ENCODE results near the gene TNFRSF4.
"Not testable (repeated sequence)": the region's sequence is repeated elsewhere in the genome, so short reads cannot be mapped to it uniquely, and the experiment has no call there.

TNFRSF4 gene

GRCh38 chr1:1182491-1183220 lies 31.3 kb downstream of the TNFRSF4 start:
- DNase-seq (ENCODE audit: low spot score): no peak

GRCh38 chr1:1181938-1182410 lies 32.0 kb downstream of the TNFRSF4 start:
- no peak for DNase-seq (ENCODE audit: low spot score)

GRCh38 chr1:1181129-1181937 lies 32.6 kb downstream of the TNFRSF4 start:
- DNase-seq (ENCODE audit: low spot score): no peak

DNA sequence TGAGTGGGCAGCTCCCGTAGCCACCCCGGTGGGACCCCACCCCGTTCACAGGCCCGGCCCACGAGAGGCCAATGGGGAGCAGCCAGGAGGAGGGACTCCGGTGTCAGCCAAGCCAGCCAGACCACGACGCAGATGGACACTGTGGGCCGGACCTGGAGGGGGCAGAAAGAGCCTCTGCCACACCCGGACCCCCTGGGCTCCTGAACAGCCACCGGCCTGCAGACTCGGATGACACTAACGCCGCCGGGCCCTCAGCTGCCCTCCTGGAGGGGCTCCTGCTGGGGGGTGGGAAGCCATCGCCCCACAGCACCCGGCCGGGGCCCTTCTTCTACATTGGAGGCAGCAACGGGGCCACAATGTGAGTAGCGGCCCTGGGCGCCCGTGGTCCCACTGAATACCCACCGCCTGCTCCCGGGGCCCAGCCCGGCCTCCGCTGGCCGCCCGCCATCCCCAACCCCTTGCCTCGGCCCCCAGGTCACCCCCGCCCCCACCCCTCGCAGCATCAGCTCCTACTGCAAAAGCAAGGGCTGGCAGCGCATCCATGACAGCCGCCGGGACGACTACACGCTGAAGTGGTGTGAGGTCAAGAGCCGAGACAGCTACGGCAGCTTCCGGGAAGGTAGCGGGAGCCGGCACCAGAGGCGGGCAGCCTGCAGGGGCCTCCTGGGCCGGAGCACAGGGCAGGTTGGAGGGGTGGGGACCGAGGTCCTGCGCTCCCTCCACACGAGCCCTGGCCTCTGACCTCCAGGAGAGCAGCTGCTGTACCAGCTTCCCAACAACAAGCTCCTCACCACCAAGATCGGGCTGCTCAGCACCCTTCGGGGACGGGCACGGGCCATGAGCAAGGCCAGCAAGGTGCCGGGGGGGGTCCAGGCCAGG lies 33.7 kb downstream of the TNFRSF4 start:
- no peak for DNase-seq (ENCODE audit: low spot score)

DNA sequence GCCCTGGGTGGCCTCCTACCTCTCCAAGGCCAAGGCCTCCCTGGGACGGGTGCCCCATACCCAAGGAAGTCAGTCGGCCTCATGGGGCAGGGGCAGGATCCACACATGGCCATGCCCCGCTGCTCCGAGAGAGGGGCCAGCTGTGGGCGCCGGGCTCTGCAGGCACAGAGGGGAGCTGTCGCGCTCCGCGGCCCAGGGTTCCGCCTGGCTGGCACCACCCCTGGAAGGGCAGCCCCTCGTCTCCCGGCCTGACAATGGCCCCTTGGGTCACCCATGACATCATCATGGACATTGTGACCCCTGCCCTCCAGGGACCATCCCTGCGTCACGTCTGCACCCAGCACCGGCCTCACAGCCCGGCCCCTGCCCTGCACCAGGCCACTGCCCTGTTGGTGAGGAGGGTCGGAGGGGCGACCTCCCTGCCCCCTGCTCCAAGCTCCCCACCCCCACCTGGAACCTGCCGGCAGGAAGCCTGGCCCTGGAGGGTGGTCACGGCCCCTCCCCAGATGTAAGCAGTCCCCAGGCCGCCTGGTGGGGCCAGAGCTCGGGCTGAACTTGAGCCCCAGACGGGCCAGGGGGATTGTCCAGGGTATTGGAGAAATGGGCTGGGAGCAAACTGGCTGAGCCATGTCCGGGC lies 34.5 kb downstream of the TNFRSF4 start:
- no peak for DNase-seq (ENCODE audit: low spot score)

- no peak for DNase-seq (ENCODE audit: low spot score)
Observed at GRCh38 chr1:1178794-1179331, 35.1 kb downstream of the TNFRSF4 start.

- no peak for DNase-seq (ENCODE audit: low spot score)
Observed at GRCh38 chr1:1177452-1178206, 36.3 kb downstream of the TNFRSF4 start.

- DNase-seq (ENCODE audit: low spot score): no peak
Observed at GRCh38 chr1:1176931-1177330, 37.0 kb downstream of the TNFRSF4 start.

DNA sequence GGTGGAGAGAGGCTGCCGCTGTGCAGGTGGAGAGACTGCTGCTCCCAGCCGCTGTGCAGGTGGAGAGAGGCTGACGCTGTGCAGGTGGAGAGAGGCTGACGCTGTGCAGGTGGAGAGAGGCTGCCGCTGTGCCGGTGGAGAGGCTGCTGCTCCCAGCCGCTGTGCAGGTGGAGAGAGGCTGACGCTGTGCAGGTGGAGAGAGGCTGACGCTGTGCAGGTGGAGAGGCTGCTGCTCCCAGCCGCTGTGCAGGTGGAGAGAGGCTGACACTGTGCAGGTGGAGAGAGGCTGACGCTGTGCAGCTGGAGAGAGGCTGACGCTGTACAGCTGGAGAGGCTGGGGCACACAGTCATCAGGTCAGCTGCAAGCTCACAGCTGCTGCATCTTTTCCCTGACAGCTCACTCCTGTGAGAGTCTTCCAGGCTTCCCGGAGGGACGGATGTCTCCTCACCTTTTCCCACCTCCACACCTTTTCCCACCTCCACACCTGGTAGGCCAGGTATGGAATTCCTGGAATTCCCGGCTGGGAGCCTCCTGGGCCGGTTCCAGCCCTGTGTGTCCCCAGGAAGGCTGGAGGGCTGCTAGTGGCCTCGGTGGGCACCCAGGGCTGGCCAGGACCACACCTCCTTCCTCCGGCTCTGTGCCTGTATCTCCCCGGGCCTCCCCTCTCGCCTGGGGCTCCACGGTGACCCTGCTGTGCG lies 37.7 kb downstream of the TNFRSF4 start:
- DNase-seq (ENCODE audit: low spot score): not testable (repeated sequence)

DNA sequence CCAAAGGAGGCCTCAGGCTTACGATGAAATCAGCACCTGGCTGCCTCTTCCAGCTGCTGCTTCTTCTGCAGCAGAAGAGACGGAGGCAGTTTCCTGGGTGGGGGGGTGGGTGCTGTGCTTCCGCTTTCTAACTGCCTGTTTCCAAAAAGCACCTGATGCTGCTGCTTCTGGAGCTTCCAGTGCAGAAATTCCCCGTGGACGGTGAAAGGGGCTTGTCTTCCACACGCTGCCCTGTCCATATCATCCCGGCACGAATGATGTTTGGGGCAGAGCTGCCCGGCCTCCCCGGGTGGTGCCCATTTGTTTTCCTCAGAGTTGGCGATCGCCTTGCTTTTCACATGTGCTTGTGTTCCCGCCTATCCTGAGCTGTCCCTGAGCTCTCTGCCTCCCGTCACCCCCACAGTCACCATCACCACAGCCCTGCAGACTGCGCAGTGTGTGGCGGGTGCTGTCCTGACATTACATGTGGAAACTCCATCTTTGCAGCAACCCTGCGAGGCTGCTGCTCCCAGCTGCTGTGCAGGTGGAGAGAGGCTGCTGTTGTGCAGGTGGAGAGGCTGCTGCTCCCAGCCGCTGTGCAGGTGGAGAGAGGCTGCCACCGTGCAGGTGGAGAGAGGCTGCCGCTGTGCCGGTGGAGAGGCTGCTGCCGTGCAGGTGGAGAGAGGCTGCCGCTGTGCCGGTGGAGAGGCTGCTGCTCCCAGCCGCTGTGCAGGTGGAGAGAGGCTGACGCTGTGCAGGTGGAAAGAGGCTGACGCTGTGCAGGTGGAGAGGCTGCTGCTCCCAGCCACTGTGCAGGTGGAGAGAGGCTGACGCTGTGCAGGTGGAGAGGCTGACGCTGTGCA lies 38.5 kb downstream of the TNFRSF4 start:
- DNase-seq (ENCODE audit: low spot score): no peak

- no peak for DNase-seq (ENCODE audit: low spot score)
Observed at GRCh38 chr1:1173793-1174415, 40.0 kb downstream of the TNFRSF4 start, which contains the start of gene TTLL10. Gene TTLL10 (plus strand): TSS chr1:1173880. CDS start chr1:1179216, 5,336 bp downstream.

- DNase-seq (ENCODE audit: low spot score): no peak
Observed at GRCh38 chr1:1173061-1173792, 40.7 kb downstream of the TNFRSF4 start.

DNA sequence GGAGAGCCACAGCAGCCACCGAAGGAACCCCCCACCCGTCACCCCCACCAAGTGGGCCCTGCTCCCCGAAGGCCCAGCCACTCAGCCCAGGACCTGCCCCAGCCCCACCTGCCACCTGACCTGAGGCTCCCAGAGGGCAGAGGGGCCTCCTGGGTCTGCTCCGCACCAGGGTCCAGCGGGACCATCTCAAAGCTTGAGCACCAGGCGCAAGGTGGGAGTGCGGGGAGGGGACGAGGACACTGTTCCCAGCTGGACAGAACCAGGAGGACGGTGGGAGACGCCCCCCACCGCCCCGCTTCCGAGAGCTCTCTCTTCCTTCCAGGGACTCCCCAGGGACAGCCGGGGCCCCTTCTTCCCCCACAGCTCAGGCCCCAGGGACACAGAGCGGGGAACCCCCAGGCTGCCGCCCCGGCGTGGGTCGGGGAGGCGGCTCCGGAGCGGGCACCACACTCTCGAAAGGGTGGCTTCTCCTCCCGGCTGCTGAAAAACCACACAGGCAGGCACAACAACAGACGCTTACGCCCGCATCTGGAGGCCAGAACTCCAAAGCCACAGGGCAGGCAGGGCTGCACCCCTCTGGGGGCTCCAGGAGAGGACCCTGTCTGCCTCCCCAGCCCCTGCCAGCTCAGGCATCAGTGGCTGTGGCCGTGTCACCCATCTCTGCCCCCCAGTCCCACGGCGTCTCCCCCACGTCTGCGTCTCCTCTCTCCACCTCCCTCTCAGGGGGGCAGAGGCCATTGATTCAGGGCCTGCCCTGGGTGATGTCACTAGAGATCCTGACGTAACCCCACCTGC lies 42.2 kb downstream of the TNFRSF4 start:
- DNase-seq (ENCODE audit: low spot score): no peak

GRCh38 chr1:1171161-1171545 lies 42.8 kb downstream of the TNFRSF4 start:
- no peak for DNase-seq (ENCODE audit: low spot score)

DNA sequence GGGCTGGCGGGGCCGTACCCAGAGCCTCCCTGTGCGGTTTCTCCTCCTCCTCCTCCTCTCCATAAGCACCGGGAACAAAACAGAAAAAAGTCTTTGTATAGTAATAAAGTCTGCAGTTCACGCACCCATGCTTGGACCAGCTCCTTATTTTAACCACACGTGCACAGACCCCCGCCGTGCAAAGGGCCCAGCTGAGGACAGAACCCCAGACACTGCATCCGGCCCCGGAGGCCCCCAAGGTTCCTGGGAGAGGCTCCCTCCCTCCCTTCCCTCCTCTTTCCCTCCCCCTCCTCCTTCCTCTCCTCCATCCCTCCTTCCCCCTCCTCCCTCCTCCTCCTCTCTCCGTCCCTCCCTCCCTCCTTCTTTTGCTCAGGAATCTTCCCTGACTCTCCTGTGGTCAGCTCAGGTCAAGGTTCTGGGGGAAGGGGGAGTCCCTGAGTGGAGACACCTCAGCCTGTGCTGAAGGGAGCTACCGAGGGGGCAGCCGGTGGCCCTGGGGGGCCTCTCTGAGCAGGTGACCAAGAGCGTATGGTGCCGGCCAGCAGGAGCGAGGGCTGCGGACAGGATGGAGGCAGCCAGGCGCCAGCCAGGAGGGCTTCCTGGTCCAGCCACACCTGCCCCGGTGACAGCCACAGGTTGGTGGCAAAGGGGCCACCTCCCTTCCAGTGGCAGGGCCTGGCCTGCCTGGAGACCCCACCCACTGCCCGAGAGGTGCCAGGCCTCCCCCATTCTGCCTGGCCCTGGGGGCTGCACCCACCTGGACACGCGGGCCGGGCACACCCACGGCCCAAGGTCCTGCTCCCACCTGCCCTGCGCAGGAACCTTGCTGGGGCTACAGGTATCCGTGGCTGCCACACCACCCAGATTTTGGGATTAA lies 43.5 kb downstream of the TNFRSF4 start:
- DNase-seq (ENCODE audit: low spot score): no peak

Data from pons (tissue), 1 donor.